Measurements from ENCODE around the gene ZNF638.

The ZNF638 gene

GRCh38 chr2:71457123-71457915 is 125.7 kb downstream of the ZNF638 start:
- no peak for DNase-seq (ENCODE audit: low read depth in 2 of 2)

- no peak for DNase-seq (ENCODE audit: low read depth in 2 of 2)
These were observed 126.3 kb downstream of the ZNF638 start for GRCh38 chr2:71457923-71458322.

- no peak for DNase-seq (ENCODE audit: low read depth in 2 of 2)
These were observed 127.0 kb downstream of the ZNF638 start for GRCh38 chr2:71458413-71459083.

- no peak for DNase-seq (ENCODE audit: low read depth in 2 of 2)
These were observed 127.5 kb downstream of the ZNF638 start for GRCh38 chr2:71459084-71459431.

GRCh38 chr2:71460056-71460455 is 128.5 kb downstream of the ZNF638 start:
- no peak for DNase-seq (ENCODE audit: low read depth in 2 of 2)

- no peak for DNase-seq (ENCODE audit: low read depth in 2 of 2)
These were observed 129.2 kb downstream of the ZNF638 start for GRCh38 chr2:71460595-71461303.

- DNase-seq (ENCODE audit: low read depth in 2 of 2), result no peak
These were observed 129.7 kb downstream of the ZNF638 start for GRCh38 chr2:71461304-71461671.

- DNase-seq (ENCODE audit: low read depth in 2 of 2), result no peak
These were observed 130.5 kb downstream of the ZNF638 start for GRCh38 chr2:71462056-71462605.

- no peak for DNase-seq (ENCODE audit: low read depth in 2 of 2)
These were observed 131.2 kb downstream of the ZNF638 start for GRCh38 chr2:71462641-71463341.

- no peak for DNase-seq (ENCODE audit: low read depth in 2 of 2)
These were observed 131.7 kb downstream of the ZNF638 start for GRCh38 chr2:71463342-71463654.

- no peak for DNase-seq (ENCODE audit: low read depth in 2 of 2)
These were observed 132.8 kb downstream of the ZNF638 start for GRCh38 chr2:71464389-71464788.

GRCh38 chr2:71465356-71465755 is 133.8 kb downstream of the ZNF638 start:
- DNase-seq (ENCODE audit: low read depth in 2 of 2), result no peak

GRCh38 chr2:71465961-71466300 is 134.3 kb downstream of the ZNF638 start:
- no peak for DNase-seq (ENCODE audit: low read depth in 2 of 2)

GRCh38 chr2:71466301-71467179 is 135.0 kb downstream of the ZNF638 start:
- peak in 1 of 2 donors; percentile 16 for DNase-seq (ENCODE audit: low read depth in 2 of 2)

GRCh38 chr2:71467180-71467815 is 135.7 kb downstream of the ZNF638 start:
- no peak for DNase-seq (ENCODE audit: low read depth in 2 of 2)

- no peak for DNase-seq (ENCODE audit: low read depth in 2 of 2)
These were observed 136.9 kb downstream of the ZNF638 start for GRCh38 chr2:71468279-71469015.

- no peak for DNase-seq (ENCODE audit: low read depth in 2 of 2)
These were observed 138.1 kb downstream of the ZNF638 start for GRCh38 chr2:71469403-71470398.

GRCh38 chr2:71471276-71471675 is 139.7 kb downstream of the ZNF638 start:
- no peak for DNase-seq (ENCODE audit: low read depth in 2 of 2)

GRCh38 chr2:71472019-71472418 is 140.4 kb downstream of the ZNF638 start:
- no peak for DNase-seq (ENCODE audit: low read depth in 2 of 2)

Data from stimulated activated CD8-positive, alpha-beta memory T cell treated with anti-CD3 and anti-CD28 coated beads, Interleukin-2, amount 100 ng/mL, for 48 hours (primary cell).